HFF-Myc (cell line): ENCODE measurements around the gene BRD4.

Experiments
- DNase-seq: peaks from one replicate; pipeline ENCODE4 v3.0.0-alpha.2; 2011; ENCODE audit warnings: low read depth; ENCODE audit errors: extremely low read depth
- H3K4me3 ChIP-seq: replicated peaks from 2 replicates; pipeline ENCODE4 v1.5.1; 2011; ENCODE audit warnings: low read depth, mild to moderate bottlenecking, control low read depth, low read length
- TF ChIP-seq, protein P1 (sequence below): IDR thresholded peaks from 2 replicates; pipeline ENCODE4 v1.5.1; 2012; ENCODE audit warnings: mild to moderate bottlenecking, low read depth, low read length, control low read depth; ENCODE audit errors: missing control alignments

Gene BRD4

DNA sequence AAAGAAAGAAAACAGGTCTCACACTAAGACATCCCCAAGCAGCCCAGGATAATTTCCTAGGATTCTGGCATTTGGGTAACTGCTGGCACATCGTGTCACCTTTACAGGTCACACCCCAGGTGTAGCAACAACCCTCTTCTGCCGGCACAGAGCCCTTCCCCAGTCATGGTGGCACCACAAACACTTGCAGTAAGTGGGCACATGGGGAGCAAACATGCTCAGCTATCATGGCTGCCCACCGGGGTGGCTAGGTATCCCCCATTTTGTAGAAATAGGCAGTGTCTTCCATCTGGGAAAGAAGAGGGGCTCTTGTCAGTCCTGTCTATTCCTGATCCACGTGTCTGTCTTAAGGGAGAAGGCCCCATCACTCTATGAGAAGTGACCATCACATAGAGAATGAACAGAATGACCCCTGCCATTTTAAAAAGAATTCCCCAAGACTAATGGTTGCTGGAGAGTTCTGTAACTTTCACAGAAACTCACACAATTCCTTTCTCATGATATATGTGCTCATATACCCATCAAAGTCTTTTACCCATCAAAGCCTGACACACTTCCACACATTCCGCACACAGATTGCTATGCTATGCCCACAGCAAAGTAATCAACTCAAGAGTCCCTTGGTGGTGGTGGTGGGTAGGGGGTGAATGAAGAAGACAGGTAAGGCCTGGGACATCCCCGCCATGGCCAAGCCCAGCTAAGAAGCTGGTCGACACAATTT is 33.3 kb downstream of the BRD4 start:
- no peak for DNase-seq

DNA sequence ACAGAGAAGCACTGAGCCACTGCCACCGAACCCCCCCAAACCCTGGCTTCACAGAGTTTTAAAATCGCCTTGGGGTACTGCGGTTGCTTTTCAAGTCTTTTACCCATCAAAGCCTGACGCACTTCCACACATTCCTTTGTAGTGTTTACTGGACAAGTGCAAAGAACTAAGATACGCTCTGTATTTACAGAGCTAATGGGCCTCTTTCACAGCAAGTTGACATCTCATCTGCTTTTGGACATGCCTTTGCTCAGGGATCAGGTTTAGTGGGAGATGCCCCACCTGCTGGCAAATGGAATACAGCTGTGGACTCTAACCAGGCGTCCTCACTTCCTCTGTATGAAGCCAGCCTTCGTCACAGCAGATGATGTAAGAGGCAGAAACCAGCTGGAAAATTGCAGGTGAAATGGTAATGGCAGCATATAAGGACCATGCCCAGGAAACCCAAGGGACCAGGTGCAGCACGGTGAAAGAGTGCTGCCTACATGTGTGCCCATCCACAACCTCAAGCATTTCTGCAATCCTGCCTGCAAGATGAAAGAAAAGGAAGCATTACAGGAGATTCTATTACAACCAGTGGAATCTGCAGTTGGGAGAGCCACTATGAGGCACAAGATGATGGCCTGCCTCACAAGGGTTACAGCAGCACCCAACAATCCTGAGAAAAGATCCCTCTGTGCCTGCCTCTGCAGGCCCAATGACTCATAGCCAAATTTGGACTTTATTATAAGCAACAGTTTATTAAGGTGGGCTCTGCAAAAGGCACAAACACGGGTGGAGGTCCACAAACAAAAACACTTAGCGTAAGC is 34.7 kb downstream of the BRD4 start:
- TF ChIP-seq, protein P1, sequence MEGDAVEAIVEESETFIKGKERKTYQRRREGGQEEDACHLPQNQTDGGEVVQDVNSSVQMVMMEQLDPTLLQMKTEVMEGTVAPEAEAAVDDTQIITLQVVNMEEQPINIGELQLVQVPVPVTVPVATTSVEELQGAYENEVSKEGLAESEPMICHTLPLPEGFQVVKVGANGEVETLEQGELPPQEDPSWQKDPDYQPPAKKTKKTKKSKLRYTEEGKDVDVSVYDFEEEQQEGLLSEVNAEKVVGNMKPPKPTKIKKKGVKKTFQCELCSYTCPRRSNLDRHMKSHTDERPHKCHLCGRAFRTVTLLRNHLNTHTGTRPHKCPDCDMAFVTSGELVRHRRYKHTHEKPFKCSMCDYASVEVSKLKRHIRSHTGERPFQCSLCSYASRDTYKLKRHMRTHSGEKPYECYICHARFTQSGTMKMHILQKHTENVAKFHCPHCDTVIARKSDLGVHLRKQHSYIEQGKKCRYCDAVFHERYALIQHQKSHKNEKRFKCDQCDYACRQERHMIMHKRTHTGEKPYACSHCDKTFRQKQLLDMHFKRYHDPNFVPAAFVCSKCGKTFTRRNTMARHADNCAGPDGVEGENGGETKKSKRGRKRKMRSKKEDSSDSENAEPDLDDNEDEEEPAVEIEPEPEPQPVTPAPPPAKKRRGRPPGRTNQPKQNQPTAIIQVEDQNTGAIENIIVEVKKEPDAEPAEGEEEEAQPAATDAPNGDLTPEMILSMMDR = peak; percentile 18
- peak; percentile 55 for DNase-seq
- H3K4me3 ChIP-seq = no peak overlapping the region

More for the DNA sequence above, 33.3 kb downstream of the BRD4 start:
- H3K4me3 ChIP-seq = no peak overlapping the region
- TF ChIP-seq, protein P1 = no peak

DNA sequence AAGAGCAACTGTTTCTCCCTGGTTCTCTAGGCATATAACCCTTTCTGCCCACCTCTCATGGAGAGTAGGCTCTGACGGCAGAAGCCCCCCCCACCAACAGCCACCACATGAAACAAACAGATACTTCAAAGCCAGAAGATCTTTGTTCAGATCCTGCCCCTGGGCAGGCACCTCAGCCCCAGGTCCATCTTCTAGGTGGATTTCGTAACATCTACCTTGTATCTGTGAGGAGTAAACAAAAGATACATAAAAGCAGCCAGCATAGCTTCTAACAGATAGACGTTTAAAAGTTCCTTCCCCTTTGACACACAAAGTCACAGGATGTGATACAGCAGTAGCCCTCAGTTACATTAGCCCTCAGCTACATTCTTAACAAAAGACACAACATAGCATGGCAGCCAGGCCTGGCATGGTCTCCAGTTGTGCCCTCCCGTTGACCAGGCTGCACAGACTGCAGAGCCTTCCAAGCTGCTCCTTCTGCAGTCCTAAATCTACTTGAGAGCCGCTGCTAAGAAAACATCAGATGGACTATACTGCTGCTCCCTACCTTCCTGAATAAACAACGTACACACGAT is 35.4 kb downstream of the BRD4 start:
- DNase-seq = no peak
- TF ChIP-seq, protein P1 = no peak
- no peak overlapping the region for H3K4me3 ChIP-seq

DNA sequence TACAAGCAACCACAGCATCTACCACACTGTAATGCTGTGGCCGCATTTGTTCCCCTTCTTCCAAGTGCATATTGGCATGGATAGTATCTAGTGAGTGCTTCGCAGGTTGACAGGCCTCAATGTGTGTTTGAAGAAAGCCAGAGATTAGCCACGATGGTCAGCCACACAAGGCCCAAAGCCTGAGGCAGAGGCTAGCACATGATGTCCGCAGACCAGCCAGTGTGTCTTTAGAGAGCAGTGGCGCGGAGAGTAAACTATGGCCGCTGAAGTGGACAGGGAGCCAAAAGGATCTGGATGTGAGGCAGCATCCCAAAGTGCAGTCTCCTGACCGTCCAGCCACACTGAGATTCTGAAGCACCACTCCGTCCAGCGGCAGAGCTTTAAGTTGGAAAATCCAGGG is 36.0 kb downstream of the BRD4 start:
- TF ChIP-seq, protein P1 = no peak
- H3K4me3 ChIP-seq = no peak overlapping the region
- no peak for DNase-seq

DNA sequence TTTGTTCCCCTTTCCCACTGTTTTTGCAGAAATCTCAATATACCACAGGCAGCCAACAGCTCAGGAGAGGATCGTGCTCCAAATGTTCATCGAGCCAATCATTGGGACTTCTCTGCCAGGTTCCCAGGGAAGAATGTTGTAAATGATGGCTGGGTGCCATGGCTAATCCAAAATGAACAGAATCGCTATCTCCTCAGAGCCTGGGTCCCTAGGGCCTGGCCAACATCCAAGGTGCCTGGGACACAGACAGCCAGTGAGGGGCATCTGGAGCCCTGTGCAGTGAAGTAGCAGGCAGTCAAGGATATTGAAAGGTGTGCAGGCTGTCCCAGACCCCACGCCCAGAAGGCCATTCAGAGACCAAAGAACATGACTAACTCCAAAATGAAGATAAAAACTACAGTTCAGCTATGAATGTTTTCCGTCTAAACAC is 37.8 kb downstream of the BRD4 start:
- H3K4me3 ChIP-seq = no peak overlapping the region
- TF ChIP-seq, protein P1 = no peak
- DNase-seq = no peak

DNA sequence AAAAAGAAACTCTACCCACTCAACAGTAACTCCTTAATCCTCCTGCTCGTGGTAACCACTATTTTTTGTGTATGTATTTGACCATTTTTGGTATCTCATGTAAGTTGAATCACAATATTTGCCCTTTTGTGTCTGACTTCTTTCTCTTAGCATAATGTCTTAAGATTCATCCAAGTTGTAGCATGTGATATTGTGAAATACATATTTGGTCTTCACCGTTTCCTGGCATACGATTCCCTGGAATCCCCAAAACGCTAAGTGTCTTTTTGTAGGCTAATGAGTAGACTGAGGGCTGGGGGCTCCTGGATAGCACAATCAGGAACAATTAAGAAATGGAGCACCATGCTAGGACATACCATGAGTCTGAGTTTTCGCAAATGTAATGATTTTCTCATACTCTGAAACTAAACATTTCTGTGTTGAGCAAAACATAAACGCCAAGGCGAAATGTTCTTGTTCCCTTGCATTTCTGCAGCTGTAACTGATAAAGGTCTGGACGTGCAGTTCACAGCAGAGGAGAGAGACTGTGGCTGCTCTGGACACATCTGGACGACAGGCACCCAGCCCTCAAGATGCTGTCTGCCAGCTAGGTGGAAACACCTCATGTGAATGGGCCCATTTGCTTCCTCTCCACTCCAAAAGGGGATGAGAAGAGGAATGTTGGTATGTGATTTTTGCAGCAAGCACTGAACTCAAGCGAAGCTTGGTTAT is 38.4 kb downstream of the BRD4 start:
- TF ChIP-seq, protein P1 = no peak
- DNase-seq = peak; percentile 39
- no peak overlapping the region for H3K4me3 ChIP-seq
